Jurkat, Clone E6-1 (cell line): ENCODE results near the gene FBXL7.

Experiments
- DNase-seq: peaks from one replicate; pipeline ENCODE4 v3.0.0-alpha.2; 2011; ENCODE audit warnings: low read depth, low spot score
- H3K4me3 ChIP-seq: 2 replicates; pipeline ENCODE4 v1.5.1; 2011; ENCODE audit warnings: mild to moderate bottlenecking, low read length, control low read depth, moderate library complexity

FBXL7 gene

GRCh38 chr5:15500325-15501001 lies 483 bp downstream of the FBXL7 start:
- DNase-seq: no peak
- no peak overlapping the region for H3K4me3 ChIP-seq

GRCh38 chr5:15501091-15501791 lies 1.3 kb downstream of the FBXL7 start:
- H3K4me3 ChIP-seq: no peak overlapping the region
- DNase-seq: no peak

- DNase-seq: no peak
- no peak overlapping the region for H3K4me3 ChIP-seq
Measured at GRCh38 chr5:15502208-15502607, 2.2 kb downstream of the FBXL7 start.

GRCh38 chr5:15506146-15506545 lies 6.2 kb downstream of the FBXL7 start:
- H3K4me3 ChIP-seq: no peak overlapping the region
- no peak for DNase-seq

GRCh38 chr5:15506897-15507296 lies 6.9 kb downstream of the FBXL7 start:
- no peak overlapping the region for H3K4me3 ChIP-seq
- DNase-seq: no peak

GRCh38 chr5:15510092-15510491 lies 10.1 kb downstream of the FBXL7 start:
- H3K4me3 ChIP-seq: no peak overlapping the region
- DNase-seq: no peak

- DNase-seq: no peak
- no peak overlapping the region for H3K4me3 ChIP-seq
Measured at GRCh38 chr5:15510831-15511230, 10.9 kb downstream of the FBXL7 start.

- peak; percentile 69 for DNase-seq
- no peak overlapping the region for H3K4me3 ChIP-seq
Measured at GRCh38 chr5:15513431-15513830, 13.5 kb downstream of the FBXL7 start.

GRCh38 chr5:15513911-15514310 lies 13.9 kb downstream of the FBXL7 start:
- DNase-seq: no peak

GRCh38 chr5:15515229-15515628 lies 15.2 kb downstream of the FBXL7 start:
- no peak overlapping the region for H3K4me3 ChIP-seq
- DNase-seq: no peak

More at GRCh38 chr5:15513911-15514310, 13.9 kb downstream of the FBXL7 start:
- no peak overlapping the region for H3K4me3 ChIP-seq

GRCh38 chr5:15516486-15516885 lies 16.5 kb downstream of the FBXL7 start:
- DNase-seq: no peak
- no peak overlapping the region for H3K4me3 ChIP-seq

GRCh38 chr5:15518786-15519185 lies 18.8 kb downstream of the FBXL7 start:
- DNase-seq: no peak
- H3K4me3 ChIP-seq: no peak overlapping the region

GRCh38 chr5:15520856-15521255 lies 20.9 kb downstream of the FBXL7 start:
- DNase-seq: no peak
- no peak overlapping the region for H3K4me3 ChIP-seq

GRCh38 chr5:15521381-15522186 lies 21.6 kb downstream of the FBXL7 start:
- no peak for DNase-seq
- no peak overlapping the region for H3K4me3 ChIP-seq

GRCh38 chr5:15522187-15522520 lies 22.2 kb downstream of the FBXL7 start:
- DNase-seq: no peak
- H3K4me3 ChIP-seq: no peak overlapping the region

GRCh38 chr5:15524712-15525111 lies 24.7 kb downstream of the FBXL7 start:
- DNase-seq: no peak
- H3K4me3 ChIP-seq: no peak overlapping the region

GRCh38 chr5:15525703-15526275 lies 25.8 kb downstream of the FBXL7 start:
- no peak overlapping the region for H3K4me3 ChIP-seq
- DNase-seq: no peak

- no peak for DNase-seq
- H3K4me3 ChIP-seq: no peak overlapping the region
Measured at GRCh38 chr5:15526413-15526812, 26.4 kb downstream of the FBXL7 start.

GRCh38 chr5:15528476-15528875 lies 28.5 kb downstream of the FBXL7 start:
- H3K4me3 ChIP-seq: no peak overlapping the region
- DNase-seq: no peak

- DNase-seq: no peak
- H3K4me3 ChIP-seq: no peak overlapping the region
Measured at GRCh38 chr5:15529013-15529412, 29.0 kb downstream of the FBXL7 start.
